ENCODE data around the gene MNT.
A peak's percentile ranks its signal among the peaks of the same experiment; 100 is the strongest.

The MNT gene

GRCh38 chr17:2418572-2418971 lies 17.7 kb upstream of the MNT start:
- DNase-seq (ENCODE audit: low read depth): no peak
- no peak overlapping the region for H3K4me3 ChIP-seq (ENCODE audit: control insufficient read depth, low read depth, low read length)
- TF ChIP-seq, protein P1, sequence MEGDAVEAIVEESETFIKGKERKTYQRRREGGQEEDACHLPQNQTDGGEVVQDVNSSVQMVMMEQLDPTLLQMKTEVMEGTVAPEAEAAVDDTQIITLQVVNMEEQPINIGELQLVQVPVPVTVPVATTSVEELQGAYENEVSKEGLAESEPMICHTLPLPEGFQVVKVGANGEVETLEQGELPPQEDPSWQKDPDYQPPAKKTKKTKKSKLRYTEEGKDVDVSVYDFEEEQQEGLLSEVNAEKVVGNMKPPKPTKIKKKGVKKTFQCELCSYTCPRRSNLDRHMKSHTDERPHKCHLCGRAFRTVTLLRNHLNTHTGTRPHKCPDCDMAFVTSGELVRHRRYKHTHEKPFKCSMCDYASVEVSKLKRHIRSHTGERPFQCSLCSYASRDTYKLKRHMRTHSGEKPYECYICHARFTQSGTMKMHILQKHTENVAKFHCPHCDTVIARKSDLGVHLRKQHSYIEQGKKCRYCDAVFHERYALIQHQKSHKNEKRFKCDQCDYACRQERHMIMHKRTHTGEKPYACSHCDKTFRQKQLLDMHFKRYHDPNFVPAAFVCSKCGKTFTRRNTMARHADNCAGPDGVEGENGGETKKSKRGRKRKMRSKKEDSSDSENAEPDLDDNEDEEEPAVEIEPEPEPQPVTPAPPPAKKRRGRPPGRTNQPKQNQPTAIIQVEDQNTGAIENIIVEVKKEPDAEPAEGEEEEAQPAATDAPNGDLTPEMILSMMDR (IDR thresholded peaks at IDR 0.05; ENCODE audit: control insufficient read depth, insufficient read depth, low read depth, low read length, missing control alignments): no peak

- peak; percentile 54 for DNase-seq (ENCODE audit: low read depth)
- no peak overlapping the region for H3K4me3 ChIP-seq (ENCODE audit: control insufficient read depth, low read depth, low read length)
- TF ChIP-seq, protein P1 (IDR thresholded peaks at IDR 0.05; ENCODE audit: control insufficient read depth, insufficient read depth, low read depth, low read length, missing control alignments): peak; percentile 86
These were observed 15.3 kb upstream of the MNT start for GRCh38 chr17:2416010-2416734.

- TF ChIP-seq, protein P1 (IDR thresholded peaks at IDR 0.05; ENCODE audit: control insufficient read depth, insufficient read depth, low read depth, low read length, missing control alignments): no peak
- no peak for DNase-seq (ENCODE audit: low read depth)
- no peak overlapping the region for H3K4me3 ChIP-seq (ENCODE audit: control insufficient read depth, low read depth, low read length)
These were observed 14.2 kb upstream of the MNT start for GRCh38 chr17:2415081-2415480.

- no peak overlapping the region for H3K4me3 ChIP-seq (ENCODE audit: control insufficient read depth, low read depth, low read length)
- TF ChIP-seq, protein P1 (IDR thresholded peaks at IDR 0.05; ENCODE audit: control insufficient read depth, insufficient read depth, low read depth, low read length, missing control alignments): no peak
- DNase-seq (ENCODE audit: low read depth): no peak
These were observed 13.7 kb upstream of the MNT start for GRCh38 chr17:2414446-2415064.

- H3K4me3 ChIP-seq (ENCODE audit: control insufficient read depth, low read depth, low read length): no peak overlapping the region
- TF ChIP-seq, protein P1 (IDR thresholded peaks at IDR 0.05; ENCODE audit: control insufficient read depth, insufficient read depth, low read depth, low read length, missing control alignments): peak; percentile 39
- no peak for DNase-seq (ENCODE audit: low read depth)
These were observed 11.7 kb upstream of the MNT start for GRCh38 chr17:2412561-2413021.

DNA sequence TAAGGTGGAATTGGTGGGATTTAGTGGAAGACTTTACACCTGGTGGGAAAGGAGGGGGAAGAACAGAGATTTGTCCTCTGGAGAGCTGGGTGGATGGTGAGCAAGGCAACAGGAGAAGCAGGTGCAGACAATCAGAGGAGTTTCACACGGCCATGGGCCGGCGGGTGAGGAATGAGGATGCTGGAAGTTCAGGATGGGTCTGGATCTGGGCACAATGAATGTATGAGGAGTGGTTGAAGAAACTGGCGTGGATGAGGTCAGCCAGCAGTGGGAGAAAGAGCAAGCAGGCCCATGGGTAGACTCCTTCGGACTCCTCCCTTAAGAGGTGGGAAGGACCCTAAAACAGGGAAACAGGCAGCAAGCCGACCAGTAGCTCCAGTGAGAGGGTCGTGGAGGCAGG lies 10.1 kb upstream of the MNT start:
- no peak for DNase-seq (ENCODE audit: low read depth)
- TF ChIP-seq, protein P1 (IDR thresholded peaks at IDR 0.05; ENCODE audit: control insufficient read depth, insufficient read depth, low read depth, low read length, missing control alignments): no peak
- no peak overlapping the region for H3K4me3 ChIP-seq (ENCODE audit: control insufficient read depth, low read depth, low read length)
